IPS-20b (cell line): ENCODE measurements around the gene GULP1.
"Not testable (repeated sequence)": the region's sequence is repeated elsewhere in the genome, so short reads cannot be mapped to it uniquely, and the experiment has no call there.

Source experiments
- H3K27ac ChIP-seq: one replicate; pipeline ENCODE4 v1.5.1; 2013; ENCODE audit warnings: low read length
- H3K27me3 ChIP-seq: 2 replicates; pipeline ENCODE4 v1.6.1; 2013; ENCODE audit warnings: mild to moderate bottlenecking, low read length, inconsistent platforms; ENCODE audit not compliant: insufficient read depth
- H3K36me3 ChIP-seq: 2 replicates; pipeline ENCODE4 v1.6.1; 2013; ENCODE audit warnings: low read depth, mild to moderate bottlenecking, inconsistent platforms, low read length, moderate library complexity; ENCODE audit not compliant: insufficient read depth
- H3K4me1 ChIP-seq: 2 replicates; pipeline ENCODE4 v1.6.1; 2013; ENCODE audit warnings: mild to moderate bottlenecking, control low read depth, inconsistent platforms, low read length, moderate library complexity; ENCODE audit not compliant: insufficient read depth
- H3K4me3 ChIP-seq: 2 replicates; pipeline ENCODE4 v1.5.1; 2013; ENCODE audit warnings: mild to moderate bottlenecking, low read length, inconsistent platforms
- H3K9ac ChIP-seq: 2 replicates; pipeline ENCODE4 v1.6.1; 2013; ENCODE audit warnings: low read depth, mild to moderate bottlenecking, inconsistent platforms, low read length, moderate library complexity
- H3K9me3 ChIP-seq: 2 replicates; pipeline ENCODE4 v1.6.1; 2013; ENCODE audit warnings: mild to moderate bottlenecking, low read depth, low read length, inconsistent platforms; ENCODE audit not compliant: insufficient read depth

GULP1 gene

GRCh38 chr2:188600536-188601210 is 309.0 kb downstream of the GULP1 start:
- H3K4me3 ChIP-seq: no peak overlapping the region
- H3K27me3 ChIP-seq: no peaks in the 10 kb centered on the region
- H3K27ac ChIP-seq: no peak overlapping the region
- H3K4me1 ChIP-seq: peaks cover 18% of the 10 kb centered on the region
- peaks cover 5% of the 10 kb centered on the region for H3K36me3 ChIP-seq
- H3K9ac ChIP-seq: no peak overlapping the region
- no peaks in the 10 kb centered on the region for H3K9me3 ChIP-seq

GRCh38 chr2:188601391-188601790 is 309.7 kb downstream of the GULP1 start:
- peaks cover 18% of the 10 kb centered on the region for H3K4me1 ChIP-seq
- H3K9ac ChIP-seq: no peak overlapping the region
- H3K27me3 ChIP-seq: no peaks in the 10 kb centered on the region
- H3K27ac ChIP-seq: no peak overlapping the region
- no peak overlapping the region for H3K4me3 ChIP-seq
- H3K9me3 ChIP-seq: no peaks in the 10 kb centered on the region
- H3K36me3 ChIP-seq: peaks cover under 1% of the 10 kb centered on the region; the same call in 1 of the 2 replicates

- Histone ChIP-seq H3K9me3 (no peaks in the 10 kb centered on the region), H3K27ac (no peak overlapping the region), H3K4me1 (peaks cover 18% of the 10 kb centered on the region), H3K36me3 (no peaks in the 10 kb centered on the region), H3K4me3 (no peak overlapping the region), H3K9ac (no peak overlapping the region), H3K27me3 (no peaks in the 10 kb centered on the region)
Measured at GRCh38 chr2:188601927-188602326, 310.3 kb downstream of the GULP1 start.

GRCh38 chr2:188604579-188604978 is 312.9 kb downstream of the GULP1 start:
- H3K9me3 ChIP-seq: no peaks in the 10 kb centered on the region
- no peak overlapping the region for H3K9ac ChIP-seq
- H3K4me1 ChIP-seq: peaks cover 11% of the 10 kb centered on the region
- H3K36me3 ChIP-seq: no peaks in the 10 kb centered on the region
- H3K4me3 ChIP-seq: no peak overlapping the region
- no peaks in the 10 kb centered on the region for H3K27me3 ChIP-seq
- no peak overlapping the region for H3K27ac ChIP-seq

GRCh38 chr2:188605609-188606584 is 314.2 kb downstream of the GULP1 start:
- not testable (repeated sequence) for H3K27ac ChIP-seq, H3K4me3 ChIP-seq, H3K4me1 ChIP-seq, H3K9me3 ChIP-seq, H3K27me3 ChIP-seq, H3K36me3 ChIP-seq, H3K9ac ChIP-seq

- not testable (repeated sequence) for H3K36me3 ChIP-seq, H3K4me1 ChIP-seq, H3K4me3 ChIP-seq, H3K9ac ChIP-seq, H3K27me3 ChIP-seq, H3K27ac ChIP-seq, H3K9me3 ChIP-seq
Measured at GRCh38 chr2:188606596-188606995, 314.9 kb downstream of the GULP1 start.

GRCh38 chr2:188607501-188607900 is 315.8 kb downstream of the GULP1 start:
- no peaks in the 10 kb centered on the region for H3K27me3 ChIP-seq
- H3K4me1 ChIP-seq: no peaks in the 10 kb centered on the region
- H3K27ac ChIP-seq: no peak overlapping the region
- no peak overlapping the region for H3K9ac ChIP-seq
- H3K36me3 ChIP-seq: no peaks in the 10 kb centered on the region
- no peaks in the 10 kb centered on the region; the same call in 1 of the 2 replicates for H3K9me3 ChIP-seq
- no peak overlapping the region for H3K4me3 ChIP-seq

- Histone ChIP-seq H3K9ac (no peak overlapping the region), H3K36me3 (no peaks in the 10 kb centered on the region), H3K27me3 (no peaks in the 10 kb centered on the region), H3K4me3 (no peak overlapping the region), H3K27ac (no peak overlapping the region), H3K9me3 (no peaks in the 10 kb centered on the region; the same call in 1 of the 2 replicates), H3K4me1 (no peaks in the 10 kb centered on the region)
Measured at GRCh38 chr2:188609321-188610049, 317.8 kb downstream of the GULP1 start.

GRCh38 chr2:188610050-188610444 is 318.4 kb downstream of the GULP1 start:
- no peak overlapping the region for H3K9ac ChIP-seq
- no peaks in the 10 kb centered on the region; the same call in 1 of the 2 replicates for H3K9me3 ChIP-seq
- H3K4me3 ChIP-seq: no peak overlapping the region
- no peaks in the 10 kb centered on the region for H3K4me1 ChIP-seq
- H3K27ac ChIP-seq: no peak overlapping the region
- no peaks in the 10 kb centered on the region for H3K36me3 ChIP-seq
- H3K27me3 ChIP-seq: no peaks in the 10 kb centered on the region

- Histone ChIP-seq H3K36me3 (no peaks in the 10 kb centered on the region), H3K9me3 (no peaks in the 10 kb centered on the region; the same call in 1 of the 2 replicates), H3K27me3 (no peaks in the 10 kb centered on the region), H3K4me1 (no peaks in the 10 kb centered on the region), H3K4me3 (no peak overlapping the region), H3K9ac (no peak overlapping the region), H3K27ac (no peak overlapping the region)
Measured at GRCh38 chr2:188610827-188611226, 319.2 kb downstream of the GULP1 start.

- no peaks in the 10 kb centered on the region for H3K27me3 ChIP-seq
- no peak overlapping the region for H3K4me3 ChIP-seq
- no peaks in the 10 kb centered on the region for H3K36me3 ChIP-seq
- H3K4me1 ChIP-seq: no peaks in the 10 kb centered on the region
- no peak overlapping the region for H3K27ac ChIP-seq
- no peak overlapping the region for H3K9ac ChIP-seq
- H3K9me3 ChIP-seq: no peaks in the 10 kb centered on the region
Measured at GRCh38 chr2:188619146-188619545, 327.5 kb downstream of the GULP1 start.
